Hepatocyte (in vitro differentiated cells): ENCODE data around the gene HOXC6. TPM values are rescaled to one million over a fixed set of nuclear protein-coding genes. Genes with fewer than 3 reads are reported as not detected.

Experiments
- DNase-seq: peaks from one replicate; pipeline ENCODE4 v3.0.0-alpha.2; 2016; ENCODE audit warnings: low spot score
- H2AFZ ChIP-seq: fragments of 200-600 bp; sonication (generic); 2 replicates; pipeline ENCODE4 v1.6.0; 2016; ENCODE audit warnings: antibody characterized with exemption, mild to moderate bottlenecking
- H3K27ac ChIP-seq: fragments of 200-600 bp; sonication (generic); 2 replicates; pipeline ENCODE4 v1.5.1; 2016; ENCODE audit warnings: mild to moderate bottlenecking
- H3K27me3 ChIP-seq: fragments of 200-600 bp; sonication (generic); 2 replicates; pipeline ENCODE4 v1.6.1; 2016
- H3K36me3 ChIP-seq: fragments of 200-600 bp; sonication (generic); replicated peaks from 2 replicates; pipeline ENCODE4 v1.5.1; 2016; ENCODE audit warnings: low read depth; ENCODE audit not compliant: insufficient read depth
- H3K4me1 ChIP-seq: fragments of 200-600 bp; sonication (generic); 2 replicates; pipeline ENCODE4 v1.5.1; 2016; ENCODE audit warnings: mild to moderate bottlenecking, moderate library complexity; ENCODE audit not compliant: insufficient read depth
- H3K4me2 ChIP-seq: fragments of 200-600 bp; sonication (generic); 2 replicates; pipeline ENCODE4 v1.6.0; 2016
- H3K4me3 ChIP-seq: fragments of 200-600 bp; sonication (generic); 2 replicates; pipeline ENCODE4 v1.5.1; 2016; ENCODE audit warnings: mild to moderate bottlenecking
- H3K79me2 ChIP-seq: fragments of 200-600 bp; sonication (generic); 2 replicates; pipeline ENCODE4 v1.6.0; 2017; ENCODE audit warnings: mild to moderate bottlenecking
- H3K9me2 ChIP-seq: fragments of 200-600 bp; sonication (generic); replicated peaks from 2 replicates; pipeline ENCODE4 v1.6.0; 2017; ENCODE audit warnings: mild to moderate bottlenecking; ENCODE audit not compliant: insufficient read depth
- H3K9me3 ChIP-seq: fragments of 200-600 bp; sonication (generic); 2 replicates; pipeline ENCODE4 v1.5.1; 2016; ENCODE audit warnings: low read depth, mild to moderate bottlenecking
- H4K20me1 ChIP-seq: fragments of 200-600 bp; sonication (generic); 2 replicates; pipeline ENCODE4 v1.6.0; 2016; ENCODE audit warnings: mild to moderate bottlenecking; ENCODE audit not compliant: insufficient read depth, poor library complexity, severe bottlenecking
- CTCF ChIP-seq: fragments of 200-600 bp; sonication (generic); IDR thresholded peaks from 2 replicates; pipeline ENCODE4 v1.5.1; 2016; ENCODE audit warnings: antibody characterized with exemption, mild to moderate bottlenecking; ENCODE audit not compliant: poor library complexity
- EZH2 ChIP-seq: fragments of 200-600 bp; sonication (generic); IDR thresholded peaks from 2 replicates; pipeline ENCODE4 v1.6.1; 2016; ENCODE audit warnings: antibody characterized with exemption, mild to moderate bottlenecking, borderline replicate concordance
- EZH2phosphoT487 ChIP-seq: fragments of 200-600 bp; sonication (generic); IDR thresholded peaks from one replicate; pipeline ENCODE4 v1.6.1; 2018; ENCODE audit warnings: antibody characterized with exemption, mild to moderate bottlenecking, low read depth, moderate library complexity; ENCODE audit not compliant: unreplicated experiment, severe bottlenecking
- WGBS: methylation state at CpG from one replicate; pipeline ENCODE4 v1.1.6; 2016; ENCODE audit warnings: low lambda C conversion rate; ENCODE audit errors: missing lambda C conversion rate; 5-methylcytosine and 5-hydroxymethylcytosine counted together
- polyA plus RNA-seq: library from polyadenylated mRNA; unstranded; fragments of >200 nt; fragmentation: Nextera tagmentation; extraction: Ambion mirVana; gene quantifications from 2 replicates; pipeline ENCODE4 v1.2.1, GENCODE V29; 2016
- total RNA-seq: library from RNA; depleted of rRNA; stranded (reverse); fragments of >200 nt; gene quantifications from 2 replicates; pipeline ENCODE4 v1.2.3, GENCODE V29; 2014

HOXC6 gene
- total and polyA plus RNA-seq, 2 experiments from 2014 or later = 4.5 to 11.1 TPM

GRCh38 chr12:54011665-54012532 is 16.3 kb upstream of the HOXC6 start:
- Histone ChIP-seq H3K79me2 (peaks cover 4% of the 10 kb centered on the region), H3K27ac (peak overlapping the region; percentile 81), H4K20me1 (no peaks in the 10 kb centered on the region), H3K9me3 (no peaks in the 10 kb centered on the region), H3K4me3 (no peak overlapping the region), H3K27me3 (peaks cover 82% of the 10 kb centered on the region), H3K36me3 (no peaks in the 10 kb centered on the region), H3K4me1 (peaks cover 10% of the 10 kb centered on the region), H3K4me2 (peak overlapping the region; percentile 95), H3K9me2 (no peaks in the 10 kb centered on the region), H2AFZ (no peak overlapping the region)
- TF ChIP-seq EZH2phosphoT487 (no peak), CTCF (no peak), EZH2 (no peak)
- WGBS = 31% methylated on average over 14 of the region's 14 CpGs
- no peak for DNase-seq

- no peaks in the 10 kb centered on the region for H3K9me3 ChIP-seq
- no peak overlapping the region for H3K4me3 ChIP-seq
- DNase-seq = no peak
- peaks cover 9% of the 10 kb centered on the region for H3K79me2 ChIP-seq
- no peak overlapping the region for H3K4me2 ChIP-seq
- H3K27ac ChIP-seq = peak overlapping the region; percentile 15
- no peak overlapping the region for H2AFZ ChIP-seq
- H3K9me2 ChIP-seq = no peaks in the 10 kb centered on the region
- peaks cover 77% of the 10 kb centered on the region for H3K27me3 ChIP-seq
- H3K36me3 ChIP-seq = no peaks in the 10 kb centered on the region
- H4K20me1 ChIP-seq = no peaks in the 10 kb centered on the region
- H3K4me1 ChIP-seq = peaks cover 9% of the 10 kb centered on the region
- no peak for TF ChIP-seq EZH2
- no peak for TF ChIP-seq CTCF
- TF ChIP-seq EZH2phosphoT487 = no peak
- WGBS = 39% methylated on average over 6 of the region's 6 CpGs
Observed at GRCh38 chr12:54012631-54013409, 15.4 kb upstream of the HOXC6 start.

GRCh38 chr12:54014377-54015017 is 13.7 kb upstream of the HOXC6 start:
- peaks cover 14% of the 10 kb centered on the region for H3K79me2 ChIP-seq
- DNase-seq = no peak
- no peaks in the 10 kb centered on the region for H3K9me2 ChIP-seq
- H3K4me2 ChIP-seq = peak overlapping the region; percentile 59
- 11% methylated on average over 34 of the region's 36 CpGs for WGBS
- H3K4me1 ChIP-seq = peaks cover 13% of the 10 kb centered on the region
- no peaks in the 10 kb centered on the region for H3K36me3 ChIP-seq
- no peak overlapping the region for H2AFZ ChIP-seq
- H3K27me3 ChIP-seq = peaks cover 77% of the 10 kb centered on the region
- H4K20me1 ChIP-seq = no peaks in the 10 kb centered on the region
- no peaks in the 10 kb centered on the region for H3K9me3 ChIP-seq
- TF ChIP-seq EZH2 = peak; percentile 88
- no peak for TF ChIP-seq EZH2phosphoT487
- H3K27ac ChIP-seq = peak overlapping the region; percentile 28
- no peak overlapping the region for H3K4me3 ChIP-seq
